Measurements from ENCODE around the gene CCR4. TPM values are rescaled to one million over a fixed set of nuclear protein-coding genes. Genes with fewer than 3 reads are reported as not detected.

The CCR4 gene
- total RNA-seq, 3 donors from 2014 or later: 0.32 to 0.66 (median 0.44) TPM

- DNase-seq (ENCODE audit: low spot score in 2 of 2): no peak
- Histone ChIP-seq H3K4me3 (no peak overlapping the region), H3K4me1 (no peaks in the 10 kb centered on the region), H3K9me3 (no peaks in the 10 kb centered on the region), H3K27ac (no peak overlapping the region), H3K36me3 (no peaks in the 10 kb centered on the region), H3K27me3 (no peaks in the 10 kb centered on the region)
- intact Hi-C loops (cut with DNase I; ENCODE audit: low total_unique reads): no loop called here
- TF ChIP-seq POLR2AphosphoS5 (IDR thresholded peaks at IDR 0.05) (no peak), POLR2A (IDR thresholded peaks at IDR 0.05) (no peak), CTCF (IDR thresholded peaks at IDR 0.05) (no peak)
These were observed 44.8 kb downstream of the CCR4 start for GRCh38 chr3:32996048-32996754.

- DNase-seq (ENCODE audit: low spot score in 2 of 2): no peak
- intact Hi-C loops (cut with DNase I; ENCODE audit: low total_unique reads): no loop called here
These were observed 45.3 kb downstream of the CCR4 start for GRCh38 chr3:32996755-32997091.

DNA sequence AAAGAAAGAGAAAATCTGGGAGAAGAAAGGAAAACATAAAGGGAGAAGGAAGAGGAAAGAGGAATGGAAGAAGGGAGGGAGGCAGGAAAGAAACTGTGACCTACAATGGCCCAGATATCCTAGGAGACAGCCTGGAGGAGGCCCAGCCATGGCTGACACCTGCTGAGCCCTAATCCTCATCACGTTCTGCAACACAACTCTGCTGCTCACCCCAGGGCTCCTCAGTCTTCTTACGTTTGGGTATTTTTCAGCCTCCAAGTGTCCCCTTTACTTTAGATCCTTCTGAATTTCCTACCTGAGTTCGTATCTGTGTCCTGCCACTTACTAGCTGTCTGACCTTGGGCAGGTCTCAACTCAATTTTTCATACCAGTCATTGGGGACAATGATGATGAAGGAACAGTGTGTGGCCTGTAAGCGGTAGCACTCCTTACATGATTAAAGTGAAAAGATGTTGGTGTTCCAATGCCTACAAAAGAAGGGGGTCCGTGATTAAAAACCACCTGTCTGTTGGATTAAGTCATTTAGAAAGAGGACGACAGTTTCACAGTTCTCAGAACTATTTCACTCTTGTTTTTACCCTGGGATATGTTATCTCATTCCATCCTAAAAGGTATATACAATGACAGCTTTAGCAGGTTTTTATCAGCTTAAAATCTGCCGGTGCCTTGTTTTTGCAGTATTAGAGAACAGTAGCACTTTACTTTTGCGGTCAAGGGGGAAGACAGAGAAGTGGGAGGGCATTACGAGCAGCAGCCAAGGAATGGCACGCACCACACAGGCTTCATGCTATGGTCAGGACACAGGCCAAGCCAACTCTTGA, 47.4 kb downstream of the CCR4 start:
- no peaks in the 10 kb centered on the region for H3K9me3 ChIP-seq
- DNase-seq (ENCODE audit: low spot score in 2 of 2): no peak
- intact Hi-C loops (cut with DNase I; ENCODE audit: low total_unique reads): no loop called here

More at GRCh38 chr3:32996755-32997091, 45.3 kb downstream of the CCR4 start:
- TF ChIP-seq CTCF (IDR thresholded peaks at IDR 0.05) (no peak), POLR2A (IDR thresholded peaks at IDR 0.05) (no peak), POLR2AphosphoS5 (IDR thresholded peaks at IDR 0.05) (no peak)
- Histone ChIP-seq H3K4me3 (no peak overlapping the region), H3K36me3 (no peaks in the 10 kb centered on the region), H3K27me3 (no peaks in the 10 kb centered on the region), H3K9me3 (no peaks in the 10 kb centered on the region), H3K27ac (no peak overlapping the region), H3K4me1 (no peaks in the 10 kb centered on the region)

GRCh38 chr3:33000691-33001385, 49.4 kb downstream of the CCR4 start:
- H3K4me3 ChIP-seq: no peak overlapping the region
- TF ChIP-seq POLR2AphosphoS5 (IDR thresholded peaks at IDR 0.05) (no peak), POLR2A (IDR thresholded peaks at IDR 0.05) (no peak)
- no peaks in the 10 kb centered on the region for H3K36me3 ChIP-seq
- no peaks in the 10 kb centered on the region for H3K4me1 ChIP-seq
- no peak overlapping the region for H3K27ac ChIP-seq
- DNase-seq (ENCODE audit: low spot score in 2 of 2): no peak
- intact Hi-C loops (cut with DNase I; ENCODE audit: low total_unique reads): no loop called here
- H3K9me3 ChIP-seq: no peaks in the 10 kb centered on the region
- H3K27me3 ChIP-seq: no peaks in the 10 kb centered on the region

More for the DNA sequence above, 47.4 kb downstream of the CCR4 start:
- TF ChIP-seq CTCF (IDR thresholded peaks at IDR 0.05) (no peak), POLR2A (IDR thresholded peaks at IDR 0.05) (no peak), POLR2AphosphoS5 (IDR thresholded peaks at IDR 0.05) (no peak)
- Histone ChIP-seq H3K27me3 (no peaks in the 10 kb centered on the region), H3K36me3 (no peaks in the 10 kb centered on the region), H3K4me1 (no peaks in the 10 kb centered on the region), H3K27ac (no peak overlapping the region), H3K4me3 (no peak overlapping the region)

GRCh38 chr3:33001889-33002288, 50.4 kb downstream of the CCR4 start:
- H3K9me3 ChIP-seq: no peaks in the 10 kb centered on the region
- DNase-seq (ENCODE audit: low spot score in 2 of 2): no peak
- no peaks in the 10 kb centered on the region for H3K27me3 ChIP-seq
- no peaks in the 10 kb centered on the region for H3K36me3 ChIP-seq
- no peak for TF ChIP-seq POLR2AphosphoS5 (IDR thresholded peaks at IDR 0.05)
- peak overlapping the region in 1 of 2 donors; percentile 0 for H3K27ac ChIP-seq
- H3K4me3 ChIP-seq: no peak overlapping the region
- intact Hi-C loops (cut with DNase I; ENCODE audit: low total_unique reads): no loop called here
- H3K4me1 ChIP-seq: no peaks in the 10 kb centered on the region
